ENCODE results near the gene AP5M1. TPM values are rescaled to one million over a fixed set of nuclear protein-coding genes. Genes with fewer than 3 reads are reported as not detected.

Gene AP5M1
- total RNA-seq, 4 donors from 2014 or later, result 16.7 to 42.4 (median 27.6) TPM

DNA sequence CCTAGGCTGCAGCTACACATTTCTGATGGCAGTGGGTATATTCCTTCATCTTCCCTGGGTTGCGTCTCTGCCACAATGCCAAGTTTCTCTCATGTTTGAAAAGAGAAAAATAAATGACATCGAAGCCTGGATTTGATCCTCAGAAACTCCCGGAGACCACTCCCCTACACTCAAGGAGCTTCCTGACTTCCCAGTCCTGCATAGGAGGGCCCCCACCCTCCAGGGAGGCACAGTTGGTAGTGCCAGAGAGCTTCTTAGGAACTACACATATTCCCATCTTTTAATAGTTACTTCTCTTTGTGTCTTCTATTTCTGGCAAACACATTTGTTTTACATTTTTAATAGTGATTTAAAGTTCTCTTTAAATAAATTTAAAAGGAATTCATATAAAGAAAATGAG lies 30.7 kb downstream of the AP5M1 start:
- no peak overlapping the region for H3K4me3 ChIP-seq
- TF ChIP-seq, protein P1, sequence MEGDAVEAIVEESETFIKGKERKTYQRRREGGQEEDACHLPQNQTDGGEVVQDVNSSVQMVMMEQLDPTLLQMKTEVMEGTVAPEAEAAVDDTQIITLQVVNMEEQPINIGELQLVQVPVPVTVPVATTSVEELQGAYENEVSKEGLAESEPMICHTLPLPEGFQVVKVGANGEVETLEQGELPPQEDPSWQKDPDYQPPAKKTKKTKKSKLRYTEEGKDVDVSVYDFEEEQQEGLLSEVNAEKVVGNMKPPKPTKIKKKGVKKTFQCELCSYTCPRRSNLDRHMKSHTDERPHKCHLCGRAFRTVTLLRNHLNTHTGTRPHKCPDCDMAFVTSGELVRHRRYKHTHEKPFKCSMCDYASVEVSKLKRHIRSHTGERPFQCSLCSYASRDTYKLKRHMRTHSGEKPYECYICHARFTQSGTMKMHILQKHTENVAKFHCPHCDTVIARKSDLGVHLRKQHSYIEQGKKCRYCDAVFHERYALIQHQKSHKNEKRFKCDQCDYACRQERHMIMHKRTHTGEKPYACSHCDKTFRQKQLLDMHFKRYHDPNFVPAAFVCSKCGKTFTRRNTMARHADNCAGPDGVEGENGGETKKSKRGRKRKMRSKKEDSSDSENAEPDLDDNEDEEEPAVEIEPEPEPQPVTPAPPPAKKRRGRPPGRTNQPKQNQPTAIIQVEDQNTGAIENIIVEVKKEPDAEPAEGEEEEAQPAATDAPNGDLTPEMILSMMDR (IDR thresholded peaks at IDR 0.05), result no peak
- no peak for TF ChIP-seq POLR2A (IDR thresholded peaks at IDR 0.05)
- no peak for DNase-seq
- H3K9me3 ChIP-seq, result no peaks in the 10 kb centered on the region
- H3K36me3 ChIP-seq, result no peaks in the 10 kb centered on the region
- H3K27ac ChIP-seq, result no peak overlapping the region
- no peaks in the 10 kb centered on the region for H3K27me3 ChIP-seq
- H3K4me1 ChIP-seq, result no peaks in the 10 kb centered on the region
- intact Hi-C loops (cut with DNase I; ENCODE audit: low total_unique reads), result no loop called here

DNA sequence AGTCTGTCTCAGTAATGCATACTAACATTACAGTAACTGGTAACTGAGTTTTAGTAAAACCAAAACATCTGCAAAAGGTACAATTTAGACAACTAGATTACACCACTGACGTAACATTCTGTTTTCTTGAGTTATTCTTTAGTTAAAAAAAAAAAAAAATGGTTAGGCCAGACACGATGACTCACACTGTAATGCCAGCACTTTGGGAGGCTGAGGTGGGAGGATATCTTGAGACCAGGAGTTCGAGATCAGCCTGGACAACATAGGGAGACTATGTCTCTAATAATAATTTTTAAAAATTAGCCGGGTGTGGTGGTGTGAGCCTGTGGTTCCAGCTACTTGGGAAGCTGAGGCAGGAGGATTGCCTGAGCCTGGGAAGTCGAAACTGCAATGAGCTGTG lies 34.1 kb downstream of the AP5M1 start:
- no peaks in the 10 kb centered on the region for H3K27me3 ChIP-seq
- H3K4me1 ChIP-seq, result no peaks in the 10 kb centered on the region
- no peak for DNase-seq
- no peak for TF ChIP-seq POLR2A (IDR thresholded peaks at IDR 0.05)
- TF ChIP-seq, protein P1 (IDR thresholded peaks at IDR 0.05), result no peak
- no peaks in the 10 kb centered on the region for H3K9me3 ChIP-seq
- intact Hi-C loops (cut with DNase I; ENCODE audit: low total_unique reads), result no loop called here
- H3K36me3 ChIP-seq, result no peaks in the 10 kb centered on the region
- no peak overlapping the region for H3K4me3 ChIP-seq
- no peak overlapping the region for H3K27ac ChIP-seq

DNA sequence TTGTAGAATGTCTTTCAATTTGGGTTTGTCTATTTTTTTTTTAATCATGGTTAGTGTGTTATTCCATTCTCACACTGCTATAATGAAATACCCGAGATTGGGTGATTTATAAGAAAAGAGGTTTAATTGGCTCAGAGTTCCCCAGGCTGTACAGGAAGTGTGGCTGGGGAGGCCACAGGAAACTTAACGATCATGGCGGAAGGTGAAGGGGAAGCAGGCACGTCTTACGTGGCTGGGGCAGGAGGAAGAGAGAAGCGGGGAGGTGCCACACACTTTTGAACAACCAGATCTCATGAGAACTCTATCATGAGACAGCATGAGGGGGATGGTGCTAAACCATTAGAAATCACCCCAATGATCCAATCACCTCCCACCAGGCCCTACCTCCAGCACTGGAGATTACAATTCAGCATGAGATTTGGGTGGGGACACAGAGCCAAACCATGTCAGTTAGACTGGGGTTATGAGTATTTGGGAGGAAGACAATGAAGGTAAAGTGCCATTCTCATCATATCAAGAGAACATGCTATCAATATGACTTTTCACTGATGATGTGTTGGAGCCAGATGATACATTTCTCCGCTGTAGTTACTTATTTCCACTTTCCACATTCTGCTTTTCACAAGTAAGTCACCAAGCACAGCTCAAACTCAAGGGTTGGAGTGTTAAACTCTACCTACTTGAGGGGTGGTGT lies 45.8 kb downstream of the AP5M1 start:
- Histone ChIP-seq H3K27ac (no peak overlapping the region), H3K27me3 (no peaks in the 10 kb centered on the region), H3K4me3 (no peak overlapping the region), H3K9me3 (no peaks in the 10 kb centered on the region), H3K4me1 (no peaks in the 10 kb centered on the region), H3K36me3 (no peaks in the 10 kb centered on the region)
- no peak for DNase-seq
- TF ChIP-seq POLR2A (IDR thresholded peaks at IDR 0.05), result no peak
- TF ChIP-seq, protein P1 (IDR thresholded peaks at IDR 0.05), result no peak
- intact Hi-C loops (cut with DNase I; ENCODE audit: low total_unique reads), result no loop called here

DNA sequence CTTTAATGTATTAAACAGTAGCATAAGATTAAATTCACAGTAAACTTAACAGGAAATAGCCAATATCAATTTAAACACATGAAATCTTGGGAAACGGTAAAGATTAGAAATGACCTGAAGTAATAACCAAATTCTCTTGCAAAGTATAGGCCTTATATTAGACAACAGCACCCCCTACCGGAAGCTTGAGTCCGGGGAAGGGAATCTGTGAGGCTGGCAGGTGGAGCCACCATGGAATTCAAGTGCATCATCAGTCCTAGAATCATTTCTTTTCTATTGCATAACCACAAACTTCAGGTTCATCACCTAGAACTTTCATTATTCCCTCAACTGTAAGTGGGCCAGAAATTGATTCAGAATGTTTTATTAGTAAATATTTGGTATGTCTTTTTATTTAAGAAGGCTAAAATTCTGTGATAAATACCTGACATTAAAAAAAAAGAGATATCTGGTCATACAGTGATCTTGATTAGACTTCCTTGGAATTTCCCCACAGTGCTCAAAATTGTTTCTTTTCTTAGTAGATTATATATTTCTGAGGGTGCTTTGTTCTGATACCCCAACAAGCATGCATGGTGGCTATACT lies 48.6 kb downstream of the AP5M1 start:
- no peak overlapping the region for H3K4me3 ChIP-seq
- H3K4me1 ChIP-seq, result no peaks in the 10 kb centered on the region
- H3K27ac ChIP-seq, result no peak overlapping the region
- H3K36me3 ChIP-seq, result no peaks in the 10 kb centered on the region
- peak; percentile 46 to 57 for DNase-seq
- no peaks in the 10 kb centered on the region for H3K27me3 ChIP-seq
- intact Hi-C loops (cut with DNase I; ENCODE audit: low total_unique reads), result no loop called here
- no peaks in the 10 kb centered on the region for H3K9me3 ChIP-seq
- TF ChIP-seq POLR2A (IDR thresholded peaks at IDR 0.05), result no peak
- TF ChIP-seq, protein P1 (IDR thresholded peaks at IDR 0.05), result peak; percentile 55 to 71 (median 68)

DNA sequence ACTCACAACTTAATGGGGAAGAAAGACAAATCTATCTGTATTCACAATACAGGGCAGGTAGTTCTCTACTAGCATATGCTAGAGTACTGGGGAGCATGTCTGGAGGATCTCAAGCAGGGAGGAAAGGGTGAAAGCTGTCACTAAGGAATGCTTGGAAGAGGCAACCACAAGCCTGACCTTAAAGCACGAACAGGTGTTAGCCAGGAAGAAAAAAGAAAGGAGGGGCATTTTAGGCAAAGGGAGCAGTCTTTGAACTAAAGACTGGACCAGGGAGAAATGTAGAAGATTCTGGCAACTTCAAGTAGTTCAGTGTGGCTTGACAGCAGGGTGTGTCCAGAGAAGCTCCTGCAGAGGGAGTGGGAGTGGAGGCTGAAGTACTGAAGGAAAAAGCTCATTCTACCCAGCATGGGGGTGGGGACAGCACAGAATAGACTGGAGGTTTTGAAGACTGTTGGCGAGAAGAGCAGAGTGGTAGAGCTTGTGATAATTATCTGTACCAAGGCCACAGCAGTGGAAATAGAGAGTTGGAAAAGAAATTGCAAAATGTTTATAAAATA lies 50.9 kb downstream of the AP5M1 start:
- no peaks in the 10 kb centered on the region for H3K9me3 ChIP-seq
- no peaks in the 10 kb centered on the region for H3K36me3 ChIP-seq
- TF ChIP-seq POLR2A (IDR thresholded peaks at IDR 0.05), result no peak
- TF ChIP-seq, protein P1 (IDR thresholded peaks at IDR 0.05), result no peak
- no peaks in the 10 kb centered on the region for H3K4me1 ChIP-seq
- H3K4me3 ChIP-seq, result no peak overlapping the region
- H3K27ac ChIP-seq, result no peak overlapping the region
- no peak for DNase-seq
- no peaks in the 10 kb centered on the region for H3K27me3 ChIP-seq
- intact Hi-C loops (cut with DNase I; ENCODE audit: low total_unique reads), result no loop called here
